OCI-LY7 (cell line): ENCODE measurements around the gene NUP133.

Experiments
- EZH2phosphoT487 ChIP-seq: fragments of 200-600 bp; sonication (generic); IDR thresholded peaks from 2 replicates; pipeline ENCODE4 v1.6.1; 2018; ENCODE audit warnings: low read depth, borderline replicate concordance, mild to moderate bottlenecking, mixed run types, antibody characterized with exemption, low read length, moderate library complexity, mixed read lengths
- TF ChIP-seq, protein P1 (sequence below): fragments of 200-600 bp; sonication (generic); conservative IDR thresholded peaks from 2 replicates; pipeline ENCODE4 v1.5.1; 2014; ENCODE audit warnings: mild to moderate bottlenecking, antibody characterized with exemption, low read length, moderate library complexity, mixed read lengths

DNA sequence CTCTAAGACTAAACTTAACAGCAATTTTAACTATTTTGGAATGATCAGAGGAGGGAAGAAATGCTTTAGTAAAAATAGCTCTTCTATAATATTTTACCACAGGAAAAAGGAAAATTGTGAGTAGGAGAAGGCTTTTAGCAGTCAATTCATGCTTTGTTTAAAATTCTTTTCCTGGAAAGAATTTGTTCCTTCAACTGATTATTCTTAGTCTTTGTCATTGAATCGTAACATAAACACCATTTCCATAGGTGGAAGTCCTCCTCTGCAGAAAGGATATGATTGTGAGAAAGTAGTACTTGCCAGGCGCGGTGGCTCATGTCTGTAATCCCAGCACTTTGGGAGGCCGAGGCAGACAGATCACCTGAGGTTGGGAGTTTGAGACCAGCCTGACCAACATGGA lies 62.3 kb downstream of the NUP133 start:
- TF ChIP-seq, protein P1, sequence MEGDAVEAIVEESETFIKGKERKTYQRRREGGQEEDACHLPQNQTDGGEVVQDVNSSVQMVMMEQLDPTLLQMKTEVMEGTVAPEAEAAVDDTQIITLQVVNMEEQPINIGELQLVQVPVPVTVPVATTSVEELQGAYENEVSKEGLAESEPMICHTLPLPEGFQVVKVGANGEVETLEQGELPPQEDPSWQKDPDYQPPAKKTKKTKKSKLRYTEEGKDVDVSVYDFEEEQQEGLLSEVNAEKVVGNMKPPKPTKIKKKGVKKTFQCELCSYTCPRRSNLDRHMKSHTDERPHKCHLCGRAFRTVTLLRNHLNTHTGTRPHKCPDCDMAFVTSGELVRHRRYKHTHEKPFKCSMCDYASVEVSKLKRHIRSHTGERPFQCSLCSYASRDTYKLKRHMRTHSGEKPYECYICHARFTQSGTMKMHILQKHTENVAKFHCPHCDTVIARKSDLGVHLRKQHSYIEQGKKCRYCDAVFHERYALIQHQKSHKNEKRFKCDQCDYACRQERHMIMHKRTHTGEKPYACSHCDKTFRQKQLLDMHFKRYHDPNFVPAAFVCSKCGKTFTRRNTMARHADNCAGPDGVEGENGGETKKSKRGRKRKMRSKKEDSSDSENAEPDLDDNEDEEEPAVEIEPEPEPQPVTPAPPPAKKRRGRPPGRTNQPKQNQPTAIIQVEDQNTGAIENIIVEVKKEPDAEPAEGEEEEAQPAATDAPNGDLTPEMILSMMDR, result no peak
- no peak for TF ChIP-seq EZH2phosphoT487
